ENCODE results near the gene SNRNP70.
"Not testable (repeated sequence)": the region's sequence is repeated elsewhere in the genome, so short reads cannot be mapped to it uniquely, and the experiment has no call there.

Gene SNRNP70

GRCh38 chr19:49085020-49085867, at the start of gene SNRNP70:
SNRNP70 (plus strand) TSS chr19:49085451; CDS start chr19:49086415, 964 bp downstream.
- intact Hi-C loops (cut with DNase I): no loop called here
- peak; percentile 95 to 99 (median 98) for DNase-seq

- intact Hi-C loops (cut with DNase I); DNase-seq: not testable (repeated sequence)
Measured at GRCh38 chr19:49036815-49037214, 48.4 kb upstream of the SNRNP70 start, which contains the start of gene CGB1. CGB1 (minus strand) TSS chr19:49036895; CDS start chr19:49036711, 184 bp downstream.

- DNase-seq; intact Hi-C loops (cut with DNase I): not testable (repeated sequence)
Measured at GRCh38 chr19:49038111-49038510, 47.1 kb upstream of the SNRNP70 start.

- intact Hi-C loops (cut with DNase I); DNase-seq: not testable (repeated sequence)
Measured at GRCh38 chr19:49038557-49039276, 46.5 kb upstream of the SNRNP70 start.

GRCh38 chr19:49039736-49040135, 45.5 kb upstream of the SNRNP70 start:
- intact Hi-C loops (cut with DNase I); DNase-seq: not testable (repeated sequence)

- intact Hi-C loops (cut with DNase I): no loop called here
- no peak for DNase-seq
Measured at GRCh38 chr19:49042177-49042576, 43.1 kb upstream of the SNRNP70 start.

GRCh38 chr19:49042666-49043065, 42.6 kb upstream of the SNRNP70 start:
- intact Hi-C loops (cut with DNase I); DNase-seq: not testable (repeated sequence)

GRCh38 chr19:49043548-49043947, 41.7 kb upstream of the SNRNP70 start, which contains the start of gene CGB5:
CGB5 (plus strand) TSS chr19:49043848; CDS start chr19:49044210, 362 bp downstream.
- intact Hi-C loops (cut with DNase I); DNase-seq: not testable (repeated sequence)

GRCh38 chr19:49049011-49049410, 36.2 kb upstream of the SNRNP70 start, which contains the start of gene CGB8:
CGB8 (minus strand) TSS chr19:49049111; CDS start chr19:49048739, 372 bp downstream.
- intact Hi-C loops (cut with DNase I); DNase-seq: not testable (repeated sequence)

GRCh38 chr19:49049834-49050233, 35.4 kb upstream of the SNRNP70 start:
- DNase-seq; intact Hi-C loops (cut with DNase I): not testable (repeated sequence)

GRCh38 chr19:49050376-49051033, 34.7 kb upstream of the SNRNP70 start:
- intact Hi-C loops (cut with DNase I); DNase-seq: not testable (repeated sequence)

- peak in 25 of 42 donors; percentile 10 to 65 (median 24) for DNase-seq
- intact Hi-C loops (cut with DNase I): no loop called here
Measured at GRCh38 chr19:49056101-49056901, 28.9 kb upstream of the SNRNP70 start.

- DNase-seq; intact Hi-C loops (cut with DNase I): not testable (repeated sequence)
Measured at GRCh38 chr19:49056902-49057596, 28.2 kb upstream of the SNRNP70 start.

GRCh38 chr19:49057636-49058234, 27.5 kb upstream of the SNRNP70 start, which contains the start of gene CGB7:
CGB7 (minus strand) TSS chr19:49057749; CDS start chr19:49055375, 2,374 bp downstream.
- peak in 30 of 42 donors; percentile 8 to 64 (median 26) for DNase-seq
- intact Hi-C loops (cut with DNase I): no loop called here

GRCh38 chr19:49058562-49058961, 26.7 kb upstream of the SNRNP70 start:
- intact Hi-C loops (cut with DNase I): no loop called here
- peak in 1 of 42 donors; percentile 11 for DNase-seq

GRCh38 chr19:49059053-49059452, 26.2 kb upstream of the SNRNP70 start:
- intact Hi-C loops (cut with DNase I): no loop called here
- DNase-seq: no peak

GRCh38 chr19:49061000-49061399, 24.3 kb upstream of the SNRNP70 start:
- no peak for DNase-seq
- intact Hi-C loops (cut with DNase I): no loop called here

Measured in head of caudate nucleus (tissue), 42 donors.